SK-N-SH (cell line): Measurements from ENCODE around the gene NME8. TPM values are rescaled to one million over a fixed set of nuclear protein-coding genes. Genes with fewer than 3 reads are reported as not detected.
A peak's percentile ranks its signal among the peaks of the same experiment; 100 is the strongest.

ENCODE experiments used
- CTCF ChIA-PET: fragments of 300-600, 350-600 bp; formaldehyde crosslinking; extraction: SDS; loops from one replicate; lab custom pipeline; 2021; lab: Yijun Ruan, JAX
- POLR2A ChIA-PET: fragments of 350-600 bp; sonication (Branson Sonifier 250); formaldehyde crosslinking; extraction: SDS; loops from one replicate; lab custom pipeline; 2020; ENCODE audit warnings: antibody characterized with exemption, inconsistent platforms; lab: Yijun Ruan, JAX
- DNase-seq: peaks from one replicate; pipeline ENCODE4 v3.0.0; 2012
- H2AFZ ChIP-seq: fragments of 200-600 bp; sonication (generic); 2 replicates; pipeline ENCODE4 v1.8.1; 2016; ENCODE audit warnings: antibody characterized with exemption, mild to moderate bottlenecking, low read depth
- H3F3A ChIP-seq: fragments of 200-600 bp; sonication (generic); replicated peaks from 2 replicates; pipeline ENCODE3; 2016; ENCODE audit warnings: antibody characterized with exemption, mild to moderate bottlenecking; ENCODE audit not compliant: insufficient read depth
- H3K27ac ChIP-seq, 2 experiments: fragments of 200-500 bp in 1 of 2; fragments of 200-600 bp in 1 of 2; sonication (Bioruptor generic) in 1 of 2; sonication (generic), shearing (Covaris generic) in 1 of 2; 2 replicates each; pipeline versions ENCODE4 v1.5.1 to v1.6.1; 2014 to 2016; ENCODE audit warnings: low read depth in 2 of 2, inconsistent platforms in 1 of 2, low read length in 1 of 2, mild to moderate bottlenecking in 1 of 2, mixed read lengths in 1 of 2
- H3K27me3 ChIP-seq: fragments of 200-600 bp; sonication (generic), shearing (Covaris generic); 2 replicates; pipeline ENCODE4 v1.6.1; 2016; ENCODE audit warnings: mixed run types; ENCODE audit not compliant: insufficient read depth
- H3K36me3 ChIP-seq, 2 experiments: fragments of 200-500 bp in 1 of 2; fragments of 200-600 bp in 1 of 2; sonication (Bioruptor generic) in 1 of 2; sonication (generic) in 1 of 2; replicated peaks in 1 of 2; 2 replicates each; pipeline versions ENCODE3 to v1.5.1; 2014 to 2016; ENCODE audit warnings: low read length in 1 of 2, mild to moderate bottlenecking in 1 of 2; ENCODE audit not compliant: insufficient read depth in 2 of 2, control insufficient read depth in 1 of 2
- H3K4me1 ChIP-seq, 2 experiments: fragments of 200-500 bp in 1 of 2; fragments of 200-600 bp in 1 of 2; sonication (Bioruptor generic) in 1 of 2; sonication (generic), shearing (Covaris generic) in 1 of 2; 2 replicates each; pipeline versions ENCODE4 v1.5.1 to v1.6.1; 2014 to 2016; ENCODE audit warnings: low read depth in 1 of 2, low read length in 1 of 2, mixed run types in 1 of 2; ENCODE audit not compliant: insufficient read depth in 2 of 2, control insufficient read depth in 1 of 2
- H3K4me2 ChIP-seq: fragments of 200-600 bp; sonication (generic), shearing (Covaris generic); 2 replicates; pipeline ENCODE4 v1.6.1; 2017; ENCODE audit warnings: mixed run types
- H3K4me3 ChIP-seq, 2 experiments: fragments of 200-500 bp in 1 of 2; fragments of 200-600 bp in 1 of 2; sonication (Bioruptor generic) in 1 of 2; sonication (generic), shearing (Covaris generic) in 1 of 2; 2 replicates each; pipeline versions ENCODE4 v1.5.1 to v1.8.1; 2014 to 2016; ENCODE audit warnings: low read depth in 2 of 2, inconsistent platforms in 1 of 2, low read length in 1 of 2, mild to moderate bottlenecking in 1 of 2, mixed read lengths in 1 of 2, moderate library complexity in 1 of 2
- H3K79me2 ChIP-seq: fragments of 200-600 bp; sonication (generic); 2 replicates; pipeline ENCODE4 v1.8.1; 2017; ENCODE audit warnings: mild to moderate bottlenecking; ENCODE audit not compliant: insufficient read depth
- H3K9ac ChIP-seq: fragments of 200-600 bp; sonication (generic); 2 replicates; pipeline ENCODE4 v1.6.1; 2017; ENCODE audit warnings: mixed run types
- H3K9me2 ChIP-seq: fragments of 200-600 bp; sonication (generic); 2 replicates; pipeline ENCODE4 v1.6.1; 2017; ENCODE audit warnings: mixed run types
- H3K9me3 ChIP-seq: fragments of 200-600 bp; sonication (generic); 2 replicates; pipeline ENCODE4 v1.6.1; 2017; ENCODE audit warnings: mixed run types, mild to moderate bottlenecking, moderate library complexity
- H4K20me1 ChIP-seq: fragments of 200-600 bp; sonication (generic); 2 replicates; pipeline ENCODE4 v1.6.1; 2017; ENCODE audit warnings: mild to moderate bottlenecking, mixed run types; ENCODE audit not compliant: insufficient read depth
- ELF1 ChIP-seq: IDR thresholded peaks from 2 replicates; pipeline ENCODE4 v1.4.0; 2012
- EP300 ChIP-seq, 2 experiments: IDR thresholded peaks; 2 replicates each; pipeline versions ENCODE4 v1.4.0 to v1.6.1; 2012; ENCODE audit warnings: borderline replicate concordance in 1 of 2, low read depth in 1 of 2, low read length in 1 of 2
- EZH2phosphoT487 ChIP-seq: fragments of 200-600 bp; sonication (generic); IDR thresholded peaks from 2 replicates; pipeline ENCODE4 v1.6.1; 2017; ENCODE audit warnings: low read depth, mixed run types, mild to moderate bottlenecking, antibody characterized with exemption, moderate library complexity, borderline replicate concordance
- FOSL2 ChIP-seq: IDR thresholded peaks from 2 replicates; pipeline ENCODE4 v1.4.0; 2012; ENCODE audit warnings: low read depth, mild to moderate bottlenecking, moderate library complexity, borderline replicate concordance
- FOXJ3 ChIP-seq: sonication (generic); formaldehyde crosslinking; IDR thresholded peaks from 2 replicates; pipeline ENCODE4 v1.5.1; 2020; ENCODE audit warnings: mild to moderate bottlenecking, missing genetic modification reagents
- FOXM1 ChIP-seq: IDR thresholded peaks from 2 replicates; pipeline ENCODE4 v1.4.0; 2012; ENCODE audit warnings: low read depth, mild to moderate bottlenecking
- GABPA ChIP-seq: IDR thresholded peaks from 2 replicates; pipeline ENCODE4 v1.4.0; 2012; ENCODE audit warnings: low read depth, mild to moderate bottlenecking
- IRF3 ChIP-seq: fragments of 150-350 bp; IDR thresholded peaks from 2 replicates; pipeline ENCODE4 v1.6.1; 2016; ENCODE audit warnings: mild to moderate bottlenecking, low read depth, low read length
- JUND ChIP-seq: IDR thresholded peaks from 2 replicates; pipeline ENCODE4 v1.4.0; 2012
- MAX ChIP-seq: IDR thresholded peaks from 2 replicates; pipeline ENCODE4 v1.4.0; 2012; ENCODE audit warnings: low read depth
- MEF2A ChIP-seq: IDR thresholded peaks from 2 replicates; pipeline ENCODE4 v1.4.0; 2012; ENCODE audit warnings: low read depth, borderline replicate concordance
- MXI1 ChIP-seq: IDR thresholded peaks from 2 replicates; pipeline ENCODE4 v1.6.1; 2012; ENCODE audit warnings: mild to moderate bottlenecking, low read depth, low read length, improper control_type of control experiment
- PBX3 ChIP-seq: IDR thresholded peaks from 2 replicates; pipeline ENCODE4; 2012
- POLR2AphosphoS5 ChIP-seq: IDR thresholded peaks from 2 replicates; pipeline ENCODE4 v1.6.1; 2012; ENCODE audit warnings: low read depth, low read length
- RAD21 ChIP-seq: IDR thresholded peaks from 2 replicates; pipeline ENCODE4 v1.6.1; 2012; ENCODE audit warnings: mild to moderate bottlenecking, low read length
- RCOR1 ChIP-seq: fragments of 150-350 bp; IDR thresholded peaks from 2 replicates; pipeline ENCODE4 v1.6.1; 2017; ENCODE audit warnings: antibody characterized with exemption, low read length
- REST ChIP-seq: IDR thresholded peaks from 2 replicates; pipeline ENCODE4 v1.6.1; 2012; ENCODE audit warnings: mild to moderate bottlenecking, low read depth, low read length, moderate library complexity
- RFX5 ChIP-seq: IDR thresholded peaks from 2 replicates; pipeline ENCODE4 v1.6.1; 2012; ENCODE audit warnings: mild to moderate bottlenecking, improper control_type of control experiment, low read length
- RXRA ChIP-seq: IDR thresholded peaks from 2 replicates; pipeline ENCODE4 v1.4.0; 2012; ENCODE audit warnings: low read depth, mild to moderate bottlenecking, borderline replicate concordance
- SIN3A ChIP-seq: IDR thresholded peaks from 2 replicates; pipeline ENCODE4 v1.6.1; 2012; ENCODE audit warnings: low read depth, mild to moderate bottlenecking, low read length, moderate library complexity, borderline replicate concordance
- SMC3 ChIP-seq: IDR thresholded peaks from 2 replicates; pipeline ENCODE4 v1.6.1; 2012; ENCODE audit warnings: low read depth, low read length, improper control_type of control experiment
- TCF12 ChIP-seq: IDR thresholded peaks from 2 replicates; pipeline ENCODE4 v1.4.0; 2012
- TEAD4 ChIP-seq: IDR thresholded peaks from 2 replicates; pipeline ENCODE4 v1.4.0; 2012; ENCODE audit warnings: mild to moderate bottlenecking, borderline replicate concordance; ENCODE audit not compliant: insufficient read depth
- USF1 ChIP-seq: IDR thresholded peaks from 2 replicates; pipeline ENCODE4 v1.4.0; 2012; ENCODE audit warnings: low read depth, borderline replicate concordance
- YY1 ChIP-seq: IDR thresholded peaks from 2 replicates; pipeline ENCODE4 v1.4.0; 2012; ENCODE audit warnings: low read depth, mild to moderate bottlenecking
- ZBTB33 ChIP-seq: IDR thresholded peaks from 2 replicates; pipeline ENCODE4 v1.4.0; 2012; ENCODE audit warnings: low read depth, borderline replicate concordance
- WGBS: methylation state at CpG from one replicate; pipeline ENCODE4 v1.1.6; 2017; ENCODE audit warnings: low lambda C conversion rate; 5-methylcytosine and 5-hydroxymethylcytosine counted together
- polyA plus RNA-seq, 3 experiments: library from polyadenylated mRNA; depleted of rRNA; stranded (reverse); fragments of >200 nt; gene quantifications; 2 replicates each; pipeline ENCODE4 v1.2.3, GENCODE V29; 2012

The NME8 gene
- polyA plus RNA-seq, 1 of the 3 experiments (the other 2 are of a cell fraction), result not detected

GRCh38 chr7:37833107-37833817 lies 15.1 kb upstream of the NME8 start:
- no peak overlapping the region for H3K9ac ChIP-seq
- DNase-seq, result peak; percentile 60
- 41% methylated on average over 21 of the region's 21 CpGs for WGBS
- no peak for TF ChIP-seq REST
- no peak for TF ChIP-seq TCF12
- TF ChIP-seq TEAD4, result no peak
- no peak for TF ChIP-seq MXI1
- TF ChIP-seq POLR2AphosphoS5, result no peak
- TF ChIP-seq EP300 (IDR thresholded peaks at IDR 0.05; ENCODE audit: borderline replicate concordance in 1 of 2, low read depth in 1 of 2, low read length in 1 of 2), result no peak
- peak; percentile 80 for TF ChIP-seq RAD21
- no peak for TF ChIP-seq RXRA
- no peak for TF ChIP-seq EZH2phosphoT487
- no peak for TF ChIP-seq RFX5
- TF ChIP-seq FOXM1, result no peak
- TF ChIP-seq JUND, result no peak
- TF ChIP-seq MAX, result no peak
- no peak for TF ChIP-seq ELF1
- TF ChIP-seq PBX3, result no peak
- TF ChIP-seq GABPA, result no peak
- no peak for TF ChIP-seq SIN3A
- TF ChIP-seq ZBTB33, result no peak
- TF ChIP-seq SMC3, result peak; percentile 53
- TF ChIP-seq USF1, result no peak
- TF ChIP-seq YY1, result no peak
- TF ChIP-seq IRF3, result no peak
- TF ChIP-seq RCOR1, result no peak
- no peak for TF ChIP-seq FOSL2
- no peak for TF ChIP-seq MEF2A
- TF ChIP-seq FOXJ3, result no peak

More at GRCh38 chr7:37833107-37833817, 15.1 kb upstream of the NME8 start:
- Histone ChIP-seq H3K4me2 (no peak overlapping the region; the same call in 1 of the 2 replicates), H3K9me3 (0 out of 2 replicates have a peak, but pooled peaks cover 2% of the 10 kb centered on the region), H2AFZ (no peak overlapping the region), H3K27ac (no peak overlapping the region), H3K79me2 (no peaks in the 10 kb centered on the region), H3K36me3 (no peaks in the 10 kb centered on the region), H3K27me3 (no peaks in the 10 kb centered on the region), H3K4me3 (peak overlapping the region; percentile 5 to 21; a peak in 1 of 4 replicates), H3K9me2 (no peaks in the 10 kb centered on the region), H3K4me1 (peaks cover 0 to 9% of the 10 kb centered on the region in 2 experiments; a peak in 1 of 4 replicates), H4K20me1 (no peaks in the 10 kb centered on the region), H3F3A (no peaks in the 10 kb centered on the region)
- CTCF ChIA-PET, result interaction anchor here (0.6 to 5.4 kb wide), 60 partner anchors 11 to 1346 kb away, joined by 3 to 116 read pairs (median 4); partner anchors contain the start of genes ELMO1, EPDR1 and NME8
- POLR2A ChIA-PET, result no interaction called here
